Jurkat, Clone E6-1 (cell line): Measurements from ENCODE around the gene RNF212.

Source experiments
- DNase-seq: peaks from one replicate; pipeline ENCODE4 v3.0.0-alpha.2; 2011; ENCODE audit warnings: low read depth, low spot score
- H3K4me3 ChIP-seq: 2 replicates; pipeline ENCODE4 v1.5.1; 2011; ENCODE audit warnings: mild to moderate bottlenecking, low read length, control low read depth, moderate library complexity

The RNF212 gene

DNA sequence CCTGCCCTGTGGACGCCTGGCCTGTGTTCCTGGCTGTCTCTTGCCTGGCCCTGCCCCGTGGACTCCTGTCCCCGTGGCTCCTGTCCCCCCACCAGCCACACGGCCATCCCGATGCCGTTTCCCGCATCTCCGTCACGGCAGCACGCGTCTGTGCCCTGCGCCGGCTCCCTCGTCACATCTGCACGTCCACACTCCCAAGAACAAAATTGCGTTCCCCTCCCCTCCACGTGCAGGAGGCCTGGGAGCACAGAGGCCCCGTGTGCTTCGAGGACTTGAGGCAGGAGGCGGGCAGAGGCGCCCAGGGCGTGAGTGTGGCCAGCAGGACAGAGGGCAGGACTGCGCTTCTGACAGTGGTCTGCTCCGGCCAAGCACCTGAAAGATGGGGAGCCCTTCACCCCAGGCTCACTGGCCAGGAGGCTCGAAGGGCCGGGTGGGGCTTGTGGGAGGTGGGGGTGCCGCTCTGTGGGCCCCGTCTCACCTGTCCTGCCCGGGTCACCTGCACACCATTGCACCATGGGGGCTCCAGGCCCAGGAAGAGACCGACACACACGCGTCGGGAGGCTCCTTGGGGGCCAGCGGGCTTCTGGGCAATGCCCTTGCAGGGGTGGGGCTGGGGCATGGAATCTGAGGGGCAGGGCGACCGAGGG, 84.7 kb downstream of the RNF212 start:
- no peak overlapping the region for H3K4me3 ChIP-seq
- no peak for DNase-seq

DNA sequence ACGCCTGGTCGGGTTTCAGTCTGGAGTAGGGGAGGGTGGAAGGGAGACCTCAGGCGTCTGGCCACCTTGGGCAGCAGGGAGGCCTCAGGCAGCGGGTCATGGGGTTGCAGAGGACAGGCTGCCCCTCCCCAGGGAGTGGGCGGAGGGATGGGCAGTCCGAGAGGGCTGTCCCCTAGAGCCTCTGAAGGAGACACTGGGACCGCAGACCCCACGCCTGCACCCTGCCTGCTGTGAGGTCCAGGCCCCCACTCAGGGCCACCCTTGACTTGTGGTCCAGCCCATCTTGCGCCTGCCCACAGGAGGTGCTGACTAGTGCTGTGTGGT, 85.5 kb downstream of the RNF212 start:
- no peak for DNase-seq
- no peak overlapping the region for H3K4me3 ChIP-seq

DNA sequence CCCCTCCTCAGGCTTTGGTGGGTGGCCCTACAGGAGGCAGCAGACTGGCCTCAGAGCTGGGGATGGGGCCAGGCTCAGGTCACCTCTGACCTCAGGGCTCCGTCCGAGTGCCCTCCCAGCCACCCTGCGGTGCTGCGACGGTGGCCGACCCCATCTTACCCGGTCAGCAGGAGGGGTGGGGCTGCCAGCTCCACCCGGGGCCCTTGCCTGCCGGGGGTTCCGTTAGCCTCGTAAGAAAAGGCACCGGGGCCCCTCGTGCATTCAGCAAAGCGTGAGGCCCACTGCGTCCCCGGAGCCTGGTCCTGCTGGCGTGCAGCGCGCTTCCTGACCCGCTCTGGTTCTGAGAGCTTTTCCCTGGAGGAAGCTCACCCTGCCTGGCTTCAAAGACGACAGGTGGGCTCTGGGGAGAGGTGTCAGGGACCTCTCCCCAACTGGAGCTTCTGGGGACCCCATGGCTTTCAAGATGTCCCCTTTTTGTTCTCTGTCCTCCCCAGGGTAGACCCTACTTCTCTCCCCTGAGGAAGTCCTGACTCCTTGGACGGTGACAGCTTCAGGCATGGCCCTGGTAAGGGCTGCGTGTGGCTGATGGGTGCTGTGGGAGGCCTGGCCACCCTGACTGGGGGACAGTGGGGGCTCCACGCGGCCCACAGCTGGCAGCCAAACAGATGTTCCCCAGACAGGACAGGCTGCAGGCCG, 86.0 kb downstream of the RNF212 start:
- no peak overlapping the region for H3K4me3 ChIP-seq
- DNase-seq = no peak

DNA sequence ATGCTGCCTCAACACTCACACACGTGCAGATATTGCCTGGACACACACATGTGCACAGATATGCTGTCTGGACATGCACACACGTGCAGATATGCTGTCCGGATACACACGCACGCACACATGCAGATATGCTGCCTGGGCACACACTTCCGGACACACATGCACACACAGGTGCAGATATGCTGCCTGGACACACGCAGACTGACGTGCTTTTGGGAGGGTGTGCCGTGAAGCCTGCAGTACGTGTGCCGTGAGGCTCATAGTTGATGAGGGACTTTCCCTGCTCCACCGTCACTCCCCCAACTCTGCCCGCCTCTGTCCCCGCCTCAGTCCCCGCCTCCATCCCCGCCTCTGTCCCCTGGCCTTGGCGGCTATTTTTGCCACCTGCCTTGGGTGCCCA, 87.2 kb downstream of the RNF212 start:
- H3K4me3 ChIP-seq = no peak overlapping the region
- DNase-seq = no peak

- H3K4me3 ChIP-seq = no peak overlapping the region
- DNase-seq = no peak
These were observed 88.3 kb downstream of the RNF212 start for GRCh38 chr4:1024882-1025545.

DNA sequence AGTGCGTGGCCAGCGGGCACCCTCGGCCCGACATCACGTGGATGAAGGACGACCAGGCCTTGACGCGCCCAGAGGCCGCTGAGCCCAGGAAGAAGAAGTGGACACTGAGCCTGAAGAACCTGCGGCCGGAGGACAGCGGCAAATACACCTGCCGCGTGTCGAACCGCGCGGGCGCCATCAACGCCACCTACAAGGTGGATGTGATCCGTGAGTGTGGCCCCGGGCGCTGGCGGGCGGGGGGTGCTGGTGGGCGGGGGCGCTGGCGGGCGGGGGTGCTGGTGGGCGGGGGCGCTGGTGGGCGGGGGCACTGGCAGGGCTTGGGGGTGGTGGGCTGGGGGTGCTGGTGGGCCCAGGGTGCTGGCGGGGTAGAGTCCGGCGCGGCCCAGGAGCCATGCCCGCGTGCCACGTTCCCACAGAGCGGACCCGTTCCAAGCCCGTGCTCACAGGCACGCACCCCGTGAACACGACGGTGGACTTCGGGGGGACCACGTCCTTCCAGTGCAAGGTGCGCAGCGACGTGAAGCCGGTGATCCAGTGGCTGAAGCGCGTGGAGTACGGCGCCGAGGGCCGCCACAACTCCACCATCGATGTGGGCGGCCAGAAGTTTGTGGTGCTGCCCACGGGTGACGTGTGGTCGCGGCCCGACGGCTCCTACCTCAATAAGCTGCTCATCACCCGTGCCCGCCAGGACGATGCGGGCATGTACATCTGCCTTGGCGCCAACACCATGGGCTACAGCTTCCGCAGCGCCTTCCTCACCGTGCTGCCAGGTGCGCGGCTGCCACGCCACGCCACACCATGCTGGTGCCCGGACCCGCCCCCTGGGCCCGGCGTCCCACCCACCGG, 89.2 kb downstream of the RNF212 start:
- DNase-seq = no peak
- no peak overlapping the region for H3K4me3 ChIP-seq

DNA sequence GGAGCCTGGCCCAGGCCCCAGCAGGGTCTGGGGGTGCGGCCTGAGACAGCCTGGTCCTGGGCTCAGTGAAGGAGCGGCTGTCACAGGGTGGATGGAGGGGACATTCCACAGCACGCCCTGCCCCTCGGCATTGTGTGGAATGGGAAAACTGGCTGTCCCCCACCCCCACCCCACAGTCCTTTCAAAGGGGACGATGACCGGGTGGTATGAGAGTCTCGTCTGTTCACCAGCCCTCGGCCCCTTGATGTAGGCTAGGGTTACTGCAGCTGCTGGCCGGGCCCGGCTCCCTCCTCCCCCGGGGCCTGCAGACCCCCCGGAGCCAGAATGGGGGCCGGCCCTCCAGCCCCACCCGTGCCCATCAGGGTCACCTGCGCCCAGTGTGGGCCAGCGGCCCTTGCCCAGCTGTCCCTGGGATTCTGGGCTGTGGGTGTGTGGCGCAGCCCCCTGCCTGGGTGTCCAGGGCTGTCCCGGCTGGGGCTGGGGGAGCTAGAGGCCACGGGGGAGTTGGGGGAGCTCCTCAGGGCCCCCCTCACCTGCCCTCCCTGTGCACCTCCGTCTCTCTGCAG, 90.2 kb downstream of the RNF212 start:
- no peak overlapping the region for H3K4me3 ChIP-seq
- DNase-seq = no peak

DNA sequence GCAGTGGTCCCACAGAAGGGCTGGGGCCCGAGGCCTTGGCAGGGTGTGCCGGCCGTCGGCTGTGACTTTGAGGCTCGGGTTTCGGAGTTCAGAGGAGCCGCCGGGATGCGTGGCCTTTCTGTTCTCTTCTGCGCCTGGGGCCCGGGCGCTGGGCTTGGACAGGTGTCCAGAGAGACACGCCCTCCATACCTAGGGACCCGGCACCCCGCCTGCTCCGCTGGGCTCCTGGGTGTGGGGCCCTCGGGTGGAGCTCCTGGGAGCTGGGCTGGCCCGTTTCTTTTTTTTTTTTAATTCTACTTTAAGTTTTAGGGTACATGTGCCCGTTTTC, 90.7 kb downstream of the RNF212 start:
- DNase-seq = no peak
- H3K4me3 ChIP-seq = no peak overlapping the region

- DNase-seq = no peak
- H3K4me3 ChIP-seq = no peak overlapping the region
These were observed 91.2 kb downstream of the RNF212 start for GRCh38 chr4:1022051-1022738.
